ENCODE data around the gene NT5C. TPM values are rescaled to one million over a fixed set of nuclear protein-coding genes. Genes with fewer than 3 reads are reported as not detected.

Gene NT5C
- total RNA-seq, 1 donor from 2014 or later = 66.6 TPM

- ATAC-seq = no peak
Observed at GRCh38 chr17:75090871-75091854, 40.4 kb downstream of the NT5C start.

GRCh38 chr17:75088465-75089417 is 42.8 kb downstream of the NT5C start:
- ATAC-seq = peak; percentile 53

- ATAC-seq = peak; percentile 79
Observed at GRCh38 chr17:75087558-75088453, 43.7 kb downstream of the NT5C start, which contains the start of gene SLC16A5. Gene SLC16A5, plus strand, starts transcription at chr17:75087954. Its CDS starts 5,683 bp downstream, at chr17:75093637.

- no peak for ATAC-seq
Observed at GRCh38 chr17:75087182-75087557, 44.4 kb downstream of the NT5C start.

GRCh38 chr17:75086496-75087181 is 44.9 kb downstream of the NT5C start:
- ATAC-seq = no peak

- no peak for ATAC-seq
Observed at GRCh38 chr17:75084039-75084660, 47.4 kb downstream of the NT5C start.

- no peak for ATAC-seq
Observed at GRCh38 chr17:75082683-75083082, 48.9 kb downstream of the NT5C start.

- no peak for ATAC-seq
Observed at GRCh38 chr17:75081611-75082540, 49.7 kb downstream of the NT5C start.

Other genes with a start within 250 kb of the NT5C start
- gene FADS6, start 238.1 kb downstream of the NT5C start, total RNA-seq = 1.4 TPM
- gene USH1G, start 208.5 kb downstream of the NT5C start, total RNA-seq = 6.4 TPM
- gene OTOP2, start 207.5 kb downstream of the NT5C start, total RNA-seq = 0.36 TPM
- gene OTOP3, start 195.8 kb downstream of the NT5C start, total RNA-seq = 14.7 TPM
- gene HID1, start 159.0 kb downstream of the NT5C start, total RNA-seq = 3.1 TPM
- gene CDR2L, start 144.1 kb downstream of the NT5C start, total RNA-seq = 2.7 TPM
- gene MRPL58, start 119.1 kb downstream of the NT5C start, total RNA-seq = 47.8 TPM
- gene ATP5PD, start 84.8 kb downstream of the NT5C start, total RNA-seq = 314 TPM
- gene KCTD2, start 84.5 kb downstream of the NT5C start, total RNA-seq = 13.2 TPM
- gene SLC16A5, start 43.8 kb downstream of the NT5C start, total RNA-seq = 13.9 TPM
- 6.3 TPM for gene ARMC7, start 21.8 kb downstream of the NT5C start, total RNA-seq
- 328 TPM for gene JPT1, start 22.8 kb upstream of the NT5C start, total RNA-seq
- 317 TPM for gene SUMO2, start 51.2 kb upstream of the NT5C start, total RNA-seq
- gene NUP85, start 73.9 kb upstream of the NT5C start, total RNA-seq = 43.0 TPM
- 20.6 TPM for gene GGA3, start 129.9 kb upstream of the NT5C start, total RNA-seq
- 59.1 TPM for gene MRPS7, start 130.1 kb upstream of the NT5C start, total RNA-seq
- 18.4 TPM for gene MIF4GD, start 139.5 kb upstream of the NT5C start, total RNA-seq
- 9.2 TPM for gene SLC25A19, start 157.7 kb upstream of the NT5C start, total RNA-seq